Activated naive CD4-positive, alpha-beta T cell treated with anti-CD3 and anti-CD28 coated beads, Interleukin-2, amount 10 ng/mL, durations not matched to agents 5 hours and 36 hours (primary cell): ENCODE data around the gene LPCAT4. TPM values are rescaled to one million over a fixed set of nuclear protein-coding genes. Genes with fewer than 3 reads are reported as not detected.

ENCODE experiments used
- microRNA-seq: library from miRNA; unstranded; fragments of <30 nt; microRNA quantifications from one replicate; pipeline ENCODE4 v1.2.0, GENCODE V29; 2022; ENCODE audit warnings: borderline microRNAs expressed, borderline replicate concordance
- total RNA-seq, 2 experiments: library from RNA; stranded (reverse); gene quantifications; one replicate each; pipeline ENCODE4 v1.2.3, GENCODE V29; 2021

The LPCAT4 gene
- 100 to 1,000 TPM in 1 of 2 experiments, 10 to 100 TPM in 1; 96.8 to 101 TPM for total RNA-seq

GRCh38 chr15:34367101-34368081 lies at the start of gene LPCAT4:
LPCAT4 (minus strand) TSS chr15:34367196; CDS start chr15:34367100, 96 bp downstream.

DNA sequence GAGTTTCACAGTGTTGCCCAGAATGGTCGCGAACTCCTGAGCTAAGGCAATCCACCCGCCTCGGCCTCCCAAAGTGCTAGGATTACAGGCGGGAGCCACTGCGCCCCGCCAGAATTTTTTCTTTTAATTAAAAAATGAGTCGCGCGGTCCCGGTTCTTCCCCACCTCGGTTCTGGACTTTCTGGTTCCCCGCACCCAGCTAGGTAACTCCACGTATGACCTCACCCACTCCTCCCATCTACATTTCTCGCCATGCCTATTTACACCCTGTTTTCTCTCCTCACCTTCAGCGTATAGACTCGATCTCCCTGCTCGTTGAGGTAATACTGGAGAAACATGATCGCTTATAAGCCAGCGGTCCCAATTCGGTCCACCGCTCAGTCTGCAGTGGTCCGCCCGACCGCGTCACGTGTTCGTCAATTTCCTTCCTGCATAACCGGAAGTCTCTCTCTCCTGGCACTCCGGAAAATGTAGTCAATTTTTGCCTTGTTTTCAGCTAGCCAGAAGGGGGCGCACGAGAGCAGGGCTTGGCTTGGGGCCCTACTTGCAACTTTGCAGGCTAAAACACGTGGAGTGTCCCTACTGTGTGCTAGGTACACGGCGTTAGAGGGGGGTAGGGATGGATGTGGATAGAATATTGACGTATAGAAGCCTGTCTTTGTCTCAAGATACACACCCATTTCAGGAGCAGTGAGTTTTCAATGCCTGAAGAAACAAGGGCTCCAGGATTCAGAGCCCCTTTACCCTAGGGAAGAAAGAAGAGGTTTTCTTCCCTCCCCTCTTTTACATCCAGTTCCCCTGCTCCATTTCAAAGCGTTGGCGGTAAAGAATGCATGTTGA lies 24.0 kb downstream of the LPCAT4 start, which contains the start of the genes NOP10 and NUTM1:
TSS of gene NOP10 (minus strand) at position 400 of the 839 bp plus-strand sequence. CDS start at position 337, 63 bp downstream.
TSS of gene NUTM1 (plus strand) at position 579 of the 839 bp plus-strand sequence. CDS start 382 bp downstream, outside the sequence.

DNA sequence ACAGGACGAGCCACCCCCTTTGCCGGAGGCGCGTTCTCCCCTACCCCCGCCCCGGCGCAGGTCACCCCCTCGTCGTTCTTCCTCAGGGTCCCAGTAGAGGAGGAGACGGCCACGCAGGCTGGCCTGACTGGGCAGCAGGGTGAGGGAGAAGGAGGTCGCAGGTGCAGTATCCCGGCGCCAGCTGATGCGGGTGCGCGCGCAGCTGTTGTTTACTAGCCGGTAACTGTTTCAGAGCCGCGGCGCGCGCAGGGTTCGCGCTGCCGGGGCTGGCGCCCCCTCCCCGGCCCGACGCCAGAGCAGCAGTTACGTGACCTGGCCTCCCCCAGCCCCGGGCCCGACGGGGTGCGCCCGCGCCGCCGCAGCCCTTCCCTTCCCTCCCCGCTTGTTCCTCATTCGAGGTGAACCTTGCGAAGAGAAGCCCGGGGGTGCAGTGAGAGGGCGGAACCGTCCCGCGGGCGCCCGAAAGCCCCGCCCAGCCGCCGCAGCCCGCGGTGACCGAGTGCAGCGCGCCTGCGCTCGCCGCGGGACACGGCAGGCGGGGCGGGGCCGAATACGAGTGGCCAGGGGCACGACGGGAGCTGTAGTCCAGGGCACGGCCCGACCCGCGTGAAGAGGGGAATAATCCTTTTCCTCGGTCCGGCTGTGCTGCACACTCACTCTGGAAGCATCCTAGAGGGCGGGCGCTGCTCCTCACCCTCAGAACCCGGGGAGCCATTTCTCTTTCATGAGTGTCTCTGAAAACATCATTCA lies 29.3 kb downstream of the LPCAT4 start, which contains the start of gene SLC12A6:
TSS of gene SLC12A6 (minus strand) at position 225 of the 750 bp plus-strand sequence. CDS start 1,101 bp downstream, outside the sequence.

Small RNAs within 50 kb of the gene (microRNA-seq; reads per million reads assigned to microRNA genes)
- not detected for gene MIR1233-1

Other genes with a start within 250 kb of the LPCAT4 start
- gene KATNBL1, start 157.1 kb downstream of the LPCAT4 start, total RNA-seq = 10 to 100 TPM; 37.5 to 38.7 TPM
- gene EMC4, start 142.2 kb downstream of the LPCAT4 start, total RNA-seq = 10 to 100 TPM; 65.4 to 69.2 TPM
- gene SLC12A6, start 29.4 kb downstream of the LPCAT4 start, total RNA-seq = 10 to 100 TPM; 46.7 to 51.2 TPM
- gene NOP10, start 24.1 kb downstream of the LPCAT4 start, total RNA-seq = 100 to 1,000 TPM; 160 to 162 TPM
- gene NUTM1, start 23.9 kb downstream of the LPCAT4 start, total RNA-seq = not detected
- 100 to 1,000 TPM; 183 to 185 TPM for gene GOLGA8A, start 70.6 kb upstream of the LPCAT4 start, total RNA-seq
- 100 to 1,000 TPM; 259 to 305 TPM for gene GOLGA8B, start 216.5 kb upstream of the LPCAT4 start, total RNA-seq